Activated T-cell treated with anti-CD3 and anti-CD28 coated beads, Interleukin-2, amount 50 U/mL, for 24 hours (primary cell): ENCODE results near the gene C1QTNF4.

Source experiments
- DNase-seq: peaks from one replicate; pipeline ENCODE4 v3.0.0-alpha.2; 2020
- H3K27ac Mint-ChIP-seq: 2 replicates; pipeline ENCODE4 v1.8.0; 2020; ENCODE audit warnings: mild to moderate bottlenecking, mixed read lengths
- H3K27me3 Mint-ChIP-seq: 2 replicates; pipeline ENCODE4 v1.8.0; 2020; ENCODE audit warnings: mixed read lengths
- H3K36me3 Mint-ChIP-seq: 2 replicates; pipeline ENCODE4 v1.8.0; 2020; ENCODE audit warnings: low read depth, mixed read lengths
- H3K4me1 Mint-ChIP-seq: 2 replicates; pipeline ENCODE4 v1.8.0; 2020; ENCODE audit warnings: low read depth, mixed read lengths
- H3K4me3 Mint-ChIP-seq: 2 replicates; pipeline ENCODE4 v1.8.0; 2020; ENCODE audit warnings: mild to moderate bottlenecking, moderate library complexity, mixed read lengths
- H3K9me3 Mint-ChIP-seq: 2 replicates; pipeline ENCODE4 v1.8.0; 2020; ENCODE audit warnings: mixed read lengths

The C1QTNF4 gene

GRCh38 chr11:47541070-47541469 is 53.1 kb downstream of the C1QTNF4 start:
- Mint-ChIP-seq H3K4me1 (peaks cover 74% of the 10 kb centered on the region), H3K9me3 (no peaks in the 10 kb centered on the region), H3K4me3 (peak overlapping the region; percentile 60), H3K36me3 (peaks cover 62% of the 10 kb centered on the region), H3K27me3 (no peaks in the 10 kb centered on the region), H3K27ac (peak overlapping the region; percentile 97)
- no peak for DNase-seq

GRCh38 chr11:47539681-47540039 is 54.6 kb downstream of the C1QTNF4 start:
- H3K27ac Mint-ChIP-seq = peak overlapping the region; percentile 97
- DNase-seq = no peak
- peak overlapping the region; percentile 60 for H3K4me3 Mint-ChIP-seq
- H3K9me3 Mint-ChIP-seq = no peaks in the 10 kb centered on the region
- H3K27me3 Mint-ChIP-seq = no peaks in the 10 kb centered on the region
- peaks cover 70% of the 10 kb centered on the region for H3K36me3 Mint-ChIP-seq
- H3K4me1 Mint-ChIP-seq = peaks cover 79% of the 10 kb centered on the region
